HL-60 (cell line): Measurements from ENCODE around the gene PLBD2.

Experiments used
- CTCF ChIP-seq: IDR thresholded peaks from one replicate; pipeline ENCODE4 v1.5.1; 2011; ENCODE audit warnings: low read length, control low read depth, inconsistent platforms; ENCODE audit not compliant: insufficient read depth
- GABPA ChIP-seq: IDR thresholded peaks from 2 replicates; pipeline ENCODE4 v1.6.1; 2012; ENCODE audit warnings: low read depth
- POLR2AphosphoS5 ChIP-seq: IDR thresholded peaks from 2 replicates; pipeline ENCODE4 v1.6.1; 2012; ENCODE audit warnings: low read depth
- REST ChIP-seq: IDR thresholded peaks from 2 replicates; pipeline ENCODE4 v1.6.1; 2012; ENCODE audit warnings: low read depth; ENCODE audit not compliant: insufficient replicate concordance
- SPI1 ChIP-seq: IDR thresholded peaks from 2 replicates; pipeline ENCODE4 v1.6.1; 2012; ENCODE audit warnings: low read depth, mild to moderate bottlenecking, borderline replicate concordance

GRCh38 chr12:113314121-113314529, 44.3 kb upstream of the PLBD2 start:
- no peak for TF ChIP-seq CTCF
- TF ChIP-seq REST: no peak
- TF ChIP-seq POLR2AphosphoS5: no peak
- TF ChIP-seq GABPA: no peak
- TF ChIP-seq SPI1: no peak
